Prostate gland (tissue), 2 donors: ENCODE results near the gene BEST4.

Experiments used
- POLR2AphosphoS5 ChIP-seq: sonication (generic); formaldehyde crosslinking; IDR thresholded peaks from one replicate; pipeline ENCODE4 v1.6.1; 2017; ENCODE audit warnings: antibody characterized with exemption
- TF ChIP-seq, protein P1 (sequence below), 4 experiments: fragments of 200-600 bp in 2 of 4; fragments of 450-650 bp in 2 of 4; sonication (generic) in 2 of 4; IDR thresholded peaks; 1 replicate in 3 of 4; 2 replicates in 1 of 4; pipeline ENCODE4 v1.5.1; 2016 to 2019; ENCODE audit warnings: antibody characterized with exemption in 4 of 4, mild to moderate bottlenecking in 2 of 4, moderate library complexity in 2 of 4

DNA sequence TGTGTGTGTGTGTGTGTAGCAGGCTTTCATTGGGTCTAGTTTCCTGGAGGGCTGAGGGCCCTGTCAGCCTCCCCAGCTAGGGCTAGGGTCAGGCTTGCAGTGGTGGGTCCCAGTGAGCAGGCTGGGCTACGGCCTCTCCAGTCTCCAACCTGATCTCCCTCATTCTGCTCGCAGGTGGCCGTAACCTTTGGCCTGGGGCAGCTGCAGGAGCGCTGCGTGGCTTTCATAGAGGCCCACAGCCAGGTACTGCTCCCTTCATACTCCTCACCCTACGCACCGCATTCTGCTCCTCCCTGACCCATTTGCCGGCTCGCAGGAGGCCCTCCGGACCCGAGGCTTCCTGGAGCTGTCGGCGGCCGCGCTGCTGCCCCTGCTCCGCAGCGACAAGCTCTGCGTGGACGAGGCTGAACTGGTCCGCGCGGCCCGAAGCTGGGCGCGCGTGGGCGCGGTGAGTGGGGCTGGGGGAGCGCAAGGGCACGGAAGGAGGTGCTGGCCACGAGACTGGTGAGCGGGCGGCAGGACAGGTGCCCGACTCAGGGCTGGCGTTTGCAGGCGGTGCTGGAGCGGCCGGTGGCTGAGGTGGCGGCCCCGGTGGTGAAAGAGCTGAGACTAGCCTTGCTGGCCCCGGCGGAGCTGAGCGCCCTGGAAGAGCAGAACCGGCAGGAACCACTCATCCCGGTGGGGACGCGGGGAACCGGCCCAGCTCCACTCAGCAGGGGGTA, 25.0 kb upstream of the BEST4 start:
- TF ChIP-seq POLR2AphosphoS5 = no peak
- TF ChIP-seq, protein P1, sequence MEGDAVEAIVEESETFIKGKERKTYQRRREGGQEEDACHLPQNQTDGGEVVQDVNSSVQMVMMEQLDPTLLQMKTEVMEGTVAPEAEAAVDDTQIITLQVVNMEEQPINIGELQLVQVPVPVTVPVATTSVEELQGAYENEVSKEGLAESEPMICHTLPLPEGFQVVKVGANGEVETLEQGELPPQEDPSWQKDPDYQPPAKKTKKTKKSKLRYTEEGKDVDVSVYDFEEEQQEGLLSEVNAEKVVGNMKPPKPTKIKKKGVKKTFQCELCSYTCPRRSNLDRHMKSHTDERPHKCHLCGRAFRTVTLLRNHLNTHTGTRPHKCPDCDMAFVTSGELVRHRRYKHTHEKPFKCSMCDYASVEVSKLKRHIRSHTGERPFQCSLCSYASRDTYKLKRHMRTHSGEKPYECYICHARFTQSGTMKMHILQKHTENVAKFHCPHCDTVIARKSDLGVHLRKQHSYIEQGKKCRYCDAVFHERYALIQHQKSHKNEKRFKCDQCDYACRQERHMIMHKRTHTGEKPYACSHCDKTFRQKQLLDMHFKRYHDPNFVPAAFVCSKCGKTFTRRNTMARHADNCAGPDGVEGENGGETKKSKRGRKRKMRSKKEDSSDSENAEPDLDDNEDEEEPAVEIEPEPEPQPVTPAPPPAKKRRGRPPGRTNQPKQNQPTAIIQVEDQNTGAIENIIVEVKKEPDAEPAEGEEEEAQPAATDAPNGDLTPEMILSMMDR (IDR thresholded peaks at IDR 0.05) = no peak
